Activated CD8-positive, alpha-beta memory T cell treated with anti-CD3 and anti-CD28 coated beads, Interleukin-2, amount 10 ng/mL, durations not matched to agents 7 days and 5 days (primary cell): Measurements from ENCODE around the gene SMIM5. TPM values are rescaled to one million over a fixed set of nuclear protein-coding genes. Genes with fewer than 3 reads are reported as not detected.

ENCODE experiments used
- ATAC-seq: fragments of 150-1000 bp; cut with Tn5 transposase; one replicate; pipeline ENCODE4 v1.10.0; 2021; ENCODE audit warnings: moderate library complexity
- CTCF ChIA-PET: fragments of 350-600 bp; sonication (Branson Sonifier 250); formaldehyde crosslinking; loops from one replicate; lab custom pipeline; 2021; ENCODE audit warnings: antibody characterized with exemption; lab: Charles Lee
- DNase-seq: peaks from one replicate; pipeline ENCODE4 v3.0.0-alpha.2; 2020
- H3K27ac Mint-ChIP-seq: one replicate; pipeline ENCODE4 v1.8.0; 2021; ENCODE audit warnings: mild to moderate bottlenecking, mixed read lengths
- H3K27me3 Mint-ChIP-seq: one replicate; pipeline ENCODE4 v1.8.0; 2021; ENCODE audit warnings: mixed read lengths
- H3K36me3 Mint-ChIP-seq: one replicate; pipeline ENCODE4 v1.8.0; 2021; ENCODE audit warnings: mild to moderate bottlenecking, mixed read lengths
- H3K4me1 Mint-ChIP-seq: one replicate; pipeline ENCODE4 v1.8.0; 2021; ENCODE audit warnings: mixed read lengths
- H3K4me3 Mint-ChIP-seq: one replicate; pipeline ENCODE4 v1.8.0; 2021; ENCODE audit warnings: mild to moderate bottlenecking, moderate library complexity, mixed read lengths
- H3K9me3 Mint-ChIP-seq: one replicate; pipeline ENCODE4 v1.8.0; 2022; ENCODE audit warnings: low read depth, mixed read lengths
- total RNA-seq, 2 experiments: library from RNA; stranded (reverse); gene quantifications; one replicate each; pipeline ENCODE4 v1.2.3, GENCODE V29; 2021

SMIM5 gene
- total RNA-seq, 2 experiments from 2014 or later: 0.15 TPM; not detected in 1

DNA sequence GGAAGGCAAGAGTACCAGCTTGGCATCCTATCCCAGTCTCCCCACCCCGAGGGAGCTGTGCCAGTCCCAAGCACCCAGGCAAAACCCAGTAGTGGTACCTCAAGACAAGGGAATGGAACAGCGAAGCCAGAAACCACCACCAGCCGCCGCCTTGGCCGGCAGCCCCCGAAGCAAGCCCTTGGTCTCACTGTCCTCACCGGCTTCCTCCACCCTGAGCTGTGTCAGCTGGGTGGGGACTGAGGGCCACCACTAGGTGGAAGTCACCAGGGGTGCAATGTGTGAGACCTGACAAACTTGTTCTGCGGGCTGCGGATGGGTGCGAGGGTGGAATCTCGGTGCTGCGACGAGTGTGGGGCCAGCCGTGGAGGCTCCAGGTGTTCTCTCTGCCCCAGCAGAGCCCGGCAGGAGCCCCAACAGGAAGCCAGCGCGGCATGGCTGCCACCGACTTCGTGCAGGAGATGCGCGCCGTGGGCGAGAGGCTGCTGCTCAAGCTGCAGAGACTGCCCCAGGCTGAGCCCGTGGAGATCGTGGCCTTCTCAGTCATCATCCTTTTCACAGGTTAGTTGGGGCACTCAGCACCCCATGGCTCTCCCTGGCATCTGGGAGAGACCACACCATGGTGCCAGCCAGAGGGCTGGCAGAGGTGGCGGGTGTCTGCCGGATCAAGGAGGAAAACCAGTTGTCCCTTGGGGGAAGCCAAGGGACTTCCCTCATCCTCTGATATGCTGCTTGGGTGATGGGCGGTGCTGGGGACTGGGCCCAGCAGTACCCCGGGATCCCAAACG is 6.7 kb downstream of the SMIM5 start:
- H3K27me3 Mint-ChIP-seq: no peaks in the 10 kb centered on the region
- no peaks in the 10 kb centered on the region for H3K36me3 Mint-ChIP-seq
- peaks cover 6% of the 10 kb centered on the region for H3K4me1 Mint-ChIP-seq
- H3K9me3 Mint-ChIP-seq: no peaks in the 10 kb centered on the region
- DNase-seq: no peak
- no peak overlapping the region for H3K27ac Mint-ChIP-seq
- no peak overlapping the region for H3K4me3 Mint-ChIP-seq
- ATAC-seq: no peak
- CTCF ChIA-PET: interaction anchor here (1.0 to 1.1 kb wide), 2 partner anchors 108 to 110 kb away, joined by 3 read pairs; no protein-coding TSS in a partner anchor

DNA sequence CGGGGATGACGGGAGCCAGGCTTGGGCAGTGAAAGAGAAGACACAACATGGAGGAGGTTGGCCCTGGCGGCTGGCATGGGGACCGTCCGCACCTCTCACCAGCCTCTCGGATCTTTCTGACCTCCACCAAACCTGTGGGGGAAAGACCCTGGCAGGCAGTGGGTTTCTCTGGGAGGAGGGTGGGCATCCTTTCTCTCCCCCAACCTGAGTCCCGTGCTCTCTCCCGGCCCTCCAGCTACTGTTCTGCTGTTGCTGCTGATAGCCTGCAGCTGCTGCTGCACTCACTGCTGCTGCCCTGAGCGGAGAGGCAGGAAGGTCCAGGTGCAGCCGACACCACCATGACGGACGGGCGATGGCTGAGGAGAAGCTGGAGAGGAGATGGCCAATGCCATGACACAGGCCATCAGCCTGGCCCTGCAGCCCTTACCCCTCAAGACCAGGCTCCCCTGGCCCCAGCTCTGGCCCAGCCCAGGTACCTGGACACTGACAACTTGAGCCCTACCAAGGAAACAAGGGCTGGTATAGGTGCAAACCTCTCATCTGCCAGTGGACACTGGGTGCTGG is 7.4 kb downstream of the SMIM5 start:
- H3K4me3 Mint-ChIP-seq: no peak overlapping the region
- H3K9me3 Mint-ChIP-seq: no peaks in the 10 kb centered on the region
- DNase-seq: no peak
- no peak overlapping the region for H3K27ac Mint-ChIP-seq
- no peaks in the 10 kb centered on the region for H3K27me3 Mint-ChIP-seq
- H3K36me3 Mint-ChIP-seq: no peaks in the 10 kb centered on the region
- CTCF ChIA-PET: interaction anchor here (1.1 to 6.6 kb wide), 4 partner anchors 7 to 113 kb away, joined by 3 to 80 read pairs (median 4); partner anchors contain the start of gene SMIM5
- peaks cover 11% of the 10 kb centered on the region for H3K4me1 Mint-ChIP-seq
- ATAC-seq: no peak

DNA sequence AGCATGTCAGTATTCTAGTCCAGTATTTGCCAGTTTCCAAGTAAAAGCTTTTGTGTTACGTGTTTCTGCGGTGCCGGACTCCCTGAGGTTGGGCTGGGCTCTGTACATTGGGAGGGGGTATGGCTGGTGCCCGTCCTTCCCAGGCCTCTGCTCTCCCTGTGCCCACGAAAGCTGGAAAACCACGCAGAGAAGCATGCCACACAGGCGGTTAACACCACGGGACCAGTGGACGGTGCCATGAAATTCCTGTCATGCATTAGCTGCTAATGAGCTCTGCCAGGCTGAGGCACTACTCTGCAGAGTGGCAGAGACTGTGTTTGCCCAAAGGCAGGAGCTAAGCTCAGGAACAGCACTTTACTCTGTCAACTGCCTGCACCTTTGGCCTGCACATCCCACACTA is 8.1 kb downstream of the SMIM5 start:
- ATAC-seq (no peak), DNase-seq (no peak)
- H3K27ac Mint-ChIP-seq: no peak overlapping the region
- H3K4me3 Mint-ChIP-seq: no peak overlapping the region
- H3K9me3 Mint-ChIP-seq: no peaks in the 10 kb centered on the region
- H3K36me3 Mint-ChIP-seq: no peaks in the 10 kb centered on the region
- CTCF ChIA-PET: interaction anchor here (1.1 to 6.6 kb wide), 4 partner anchors 8 to 112 kb away, joined by 3 to 80 read pairs (median 4); partner anchors contain the start of gene SMIM5
- H3K27me3 Mint-ChIP-seq: no peaks in the 10 kb centered on the region
- peaks cover 18% of the 10 kb centered on the region for H3K4me1 Mint-ChIP-seq

DNA sequence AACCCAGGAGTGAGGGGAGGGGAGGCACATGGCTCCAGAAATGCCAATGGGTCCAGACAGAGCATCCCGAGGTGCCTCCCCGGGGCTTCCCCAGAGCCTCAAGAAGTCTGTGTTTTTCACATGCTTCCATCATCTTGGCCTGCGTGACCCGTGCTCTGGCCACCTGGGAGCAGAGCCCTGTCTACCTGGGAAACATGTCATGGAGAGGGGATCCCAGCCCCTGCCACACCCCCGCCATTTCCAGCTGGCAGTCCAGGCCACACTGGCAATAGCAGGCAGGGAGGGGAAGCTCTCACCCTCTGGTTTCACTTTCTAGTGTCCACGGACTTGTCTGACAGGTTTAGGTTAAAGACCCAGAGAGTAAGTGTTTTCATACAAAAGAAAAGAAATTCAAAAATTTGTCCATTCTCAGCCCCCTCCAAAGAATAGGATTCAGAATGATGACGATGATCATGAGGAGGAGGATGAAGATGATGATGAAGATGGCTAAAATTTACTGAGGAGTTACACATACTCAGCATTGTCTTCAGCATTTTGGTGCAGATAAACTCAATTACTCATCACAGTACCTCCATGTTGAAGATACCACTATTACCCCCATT is 9.0 kb downstream of the SMIM5 start:
- no peak overlapping the region for H3K27ac Mint-ChIP-seq
- H3K4me1 Mint-ChIP-seq: peaks cover 21% of the 10 kb centered on the region
- no peak for ATAC-seq
- CTCF ChIA-PET: interaction anchor here (0.7 to 6.6 kb wide), 4 partner anchors 9 to 107 kb away, joined by 3 to 80 read pairs (median 4); partner anchors contain the start of gene SMIM5
- no peak overlapping the region for H3K4me3 Mint-ChIP-seq
- H3K9me3 Mint-ChIP-seq: no peaks in the 10 kb centered on the region
- DNase-seq: no peak
- H3K36me3 Mint-ChIP-seq: no peaks in the 10 kb centered on the region
- no peaks in the 10 kb centered on the region for H3K27me3 Mint-ChIP-seq

DNA sequence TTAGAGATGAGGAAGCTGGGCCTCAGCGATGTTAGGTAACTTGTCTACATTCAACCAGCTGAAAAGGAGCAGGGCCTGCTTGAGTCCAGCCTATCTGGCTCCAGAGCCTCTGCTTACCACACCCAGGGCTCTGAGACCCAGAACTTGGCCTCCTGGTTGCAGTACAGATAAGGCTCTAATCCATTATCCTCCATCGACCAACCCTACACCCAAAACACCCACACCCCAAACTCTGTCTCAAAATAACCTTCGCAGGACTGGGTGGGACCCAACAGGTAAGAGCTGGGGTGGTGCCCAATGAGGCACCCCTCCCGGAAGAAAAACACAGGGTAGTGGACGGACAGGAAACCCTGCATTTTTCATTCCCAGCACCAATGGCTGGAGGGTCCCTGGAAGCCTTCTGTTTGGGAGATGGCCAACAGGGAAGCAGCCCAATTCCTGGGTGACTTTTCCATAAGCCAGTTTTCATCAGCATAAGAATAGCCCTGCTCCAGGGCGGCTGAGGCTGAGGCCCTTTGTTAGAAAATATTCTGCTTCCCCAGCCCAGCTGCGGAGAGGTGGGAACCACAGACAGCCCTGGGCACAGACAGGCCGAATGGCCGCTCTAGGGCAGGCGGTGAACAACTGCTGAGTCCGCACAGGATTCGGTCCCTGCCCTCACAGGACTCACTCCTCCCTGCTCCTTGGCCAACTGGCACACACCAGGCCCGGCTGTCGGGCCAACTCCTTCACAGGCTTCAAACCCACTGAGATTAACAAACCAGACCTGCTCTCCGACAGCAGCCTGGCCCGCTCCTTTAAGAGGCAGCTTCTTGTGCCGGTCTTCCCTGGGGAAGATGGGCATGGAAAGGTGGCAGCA is 9.8 kb downstream of the SMIM5 start:
- CTCF ChIA-PET: interaction anchor here (0.7 to 6.6 kb wide), 5 partner anchors 10 to 107 kb away, joined by 3 to 80 read pairs (median 10); partner anchors contain the start of gene SMIM5
- no peak overlapping the region for H3K27ac Mint-ChIP-seq
- no peaks in the 10 kb centered on the region for H3K9me3 Mint-ChIP-seq
- H3K4me1 Mint-ChIP-seq: peaks cover 21% of the 10 kb centered on the region
- no peak for ATAC-seq
- no peaks in the 10 kb centered on the region for H3K27me3 Mint-ChIP-seq
- no peak for DNase-seq
- no peaks in the 10 kb centered on the region for H3K36me3 Mint-ChIP-seq
- H3K4me3 Mint-ChIP-seq: no peak overlapping the region

DNA sequence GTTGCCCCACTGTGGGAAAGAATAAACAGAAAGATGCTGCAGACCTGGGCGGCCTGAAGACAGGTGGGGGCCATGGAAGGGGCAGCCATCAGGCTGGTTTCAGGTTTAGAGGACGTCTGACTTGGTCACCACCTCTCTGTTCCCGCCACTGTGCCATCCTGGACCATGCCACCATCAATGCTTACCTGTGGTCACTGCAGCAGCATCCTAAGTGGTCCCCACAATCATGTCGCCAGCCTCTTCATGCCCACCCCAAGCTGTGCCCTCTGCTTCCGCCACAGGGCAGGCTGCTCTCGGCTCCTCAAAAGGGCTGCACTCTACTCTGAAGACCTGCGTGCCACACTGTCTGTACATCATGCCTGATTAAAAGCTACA is 10.4 kb downstream of the SMIM5 start:
- Mint-ChIP-seq H3K4me3 (no peak overlapping the region), H3K27ac (no peak overlapping the region), H3K36me3 (no peaks in the 10 kb centered on the region), H3K4me1 (peaks cover 21% of the 10 kb centered on the region), H3K27me3 (no peaks in the 10 kb centered on the region), H3K9me3 (no peaks in the 10 kb centered on the region)
- CTCF ChIA-PET: interaction anchor here (1.1 to 6.6 kb wide), 5 partner anchors 9 to 107 kb away, joined by 3 to 80 read pairs (median 19); partner anchors contain the start of gene SMIM5
- DNase-seq: no peak
- ATAC-seq: no peak

DNA sequence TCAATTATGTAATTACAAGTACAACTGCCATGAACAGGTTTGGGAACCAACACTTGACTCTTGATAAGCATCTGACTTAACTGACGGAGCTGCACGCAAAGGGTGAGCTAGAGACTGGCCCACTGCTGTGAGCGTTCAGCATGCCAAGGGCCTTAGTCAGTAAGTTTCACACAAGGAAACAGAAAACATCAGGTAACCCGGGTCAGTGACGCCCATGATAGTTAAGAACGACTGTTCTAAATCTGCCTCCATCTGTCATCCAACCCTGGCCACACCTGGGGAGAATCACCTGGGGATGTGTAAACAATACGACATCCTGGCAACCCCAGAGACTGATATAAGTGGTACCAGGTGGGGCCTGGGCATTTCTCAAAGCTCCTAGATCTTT is 12.3 kb downstream of the SMIM5 start:
- no peak overlapping the region for H3K4me3 Mint-ChIP-seq
- CTCF ChIA-PET: interaction anchor here (0.6 to 6.6 kb wide), 9 partner anchors 8 to 258 kb away, joined by 3 to 80 read pairs (median 10); partner anchors contain the start of gene SMIM5
- peaks cover 21% of the 10 kb centered on the region for H3K4me1 Mint-ChIP-seq
- ATAC-seq (no peak), DNase-seq (no peak)
- no peaks in the 10 kb centered on the region for H3K36me3 Mint-ChIP-seq
- peak overlapping the region; percentile 86 for H3K27ac Mint-ChIP-seq
- no peaks in the 10 kb centered on the region for H3K9me3 Mint-ChIP-seq
- no peaks in the 10 kb centered on the region for H3K27me3 Mint-ChIP-seq

DNA sequence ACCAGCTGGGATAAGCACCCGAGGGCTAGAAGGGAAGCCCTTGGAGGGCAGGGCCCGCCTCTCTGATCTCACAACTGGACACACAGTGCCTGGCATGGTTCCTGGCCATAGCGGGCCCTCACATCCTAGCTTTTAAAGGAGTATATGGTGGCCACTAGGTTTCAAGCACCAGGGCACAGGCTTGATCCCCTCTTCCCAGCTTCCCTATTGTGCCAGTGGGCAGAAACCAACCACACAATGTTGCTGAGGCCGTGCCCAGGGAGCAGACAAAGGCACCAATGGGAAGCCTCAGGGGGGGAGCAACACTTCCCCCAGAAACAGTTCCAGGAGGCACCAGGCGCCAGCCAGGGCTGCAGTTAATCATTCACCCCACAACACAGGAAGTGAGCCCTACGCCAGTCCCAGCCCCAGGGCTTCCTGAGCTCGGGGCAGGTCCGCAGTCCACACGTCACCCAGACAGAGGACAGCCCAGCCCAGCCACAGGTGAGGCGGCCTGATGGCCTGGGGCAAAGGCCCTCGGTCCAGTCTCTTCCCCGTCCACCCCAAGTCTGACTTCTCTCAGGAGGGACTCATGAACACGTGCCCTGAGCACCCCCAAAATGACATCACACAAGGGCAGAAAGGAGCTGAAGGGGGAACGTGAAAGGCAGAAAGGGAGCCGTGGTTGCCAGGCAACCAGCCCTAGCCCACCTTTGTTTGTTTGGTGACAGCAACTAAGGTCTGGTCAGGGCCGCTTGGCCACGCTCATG is 12.8 kb downstream of the SMIM5 start:
- ATAC-seq: peak; percentile 92
- no peaks in the 10 kb centered on the region for H3K9me3 Mint-ChIP-seq
- peak; percentile 57 for DNase-seq
- H3K36me3 Mint-ChIP-seq: peaks cover 1% of the 10 kb centered on the region
- H3K27ac Mint-ChIP-seq: peak overlapping the region; percentile 86
- H3K27me3 Mint-ChIP-seq: no peaks in the 10 kb centered on the region
- CTCF ChIA-PET: interaction anchor here (1.0 to 6.6 kb wide), 7 partner anchors 13 to 108 kb away, joined by 3 to 80 read pairs (median 19); partner anchors contain the start of gene SMIM5
- H3K4me3 Mint-ChIP-seq: no peak overlapping the region
- peaks cover 21% of the 10 kb centered on the region for H3K4me1 Mint-ChIP-seq

DNA sequence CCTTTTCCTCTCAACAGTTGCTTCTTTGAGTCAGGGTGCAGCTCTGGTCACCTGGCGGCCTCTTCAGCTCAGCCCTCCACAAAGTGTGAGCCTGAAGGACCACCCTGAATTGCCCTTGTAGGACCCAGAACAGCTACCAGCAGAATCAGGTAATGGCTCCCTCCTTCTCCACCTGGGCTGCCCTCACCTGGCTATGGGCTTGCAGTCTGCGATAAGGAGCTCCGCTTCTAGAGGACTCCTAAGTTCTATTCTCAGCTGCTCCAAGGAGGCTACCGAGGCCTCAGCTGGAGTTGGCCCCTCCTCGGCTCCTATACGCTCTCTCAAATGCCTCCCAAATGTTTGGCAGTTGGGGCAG is 13.4 kb downstream of the SMIM5 start:
- Mint-ChIP-seq H3K9me3 (no peaks in the 10 kb centered on the region), H3K27me3 (no peaks in the 10 kb centered on the region), H3K27ac (peak overlapping the region; percentile 36), H3K36me3 (peaks cover 1% of the 10 kb centered on the region), H3K4me1 (peaks cover 21% of the 10 kb centered on the region), H3K4me3 (no peak overlapping the region)
- no peak for ATAC-seq
- DNase-seq: no peak
- CTCF ChIA-PET: interaction anchor here (1.4 to 6.6 kb wide), 5 partner anchors 13 to 107 kb away, joined by 6 to 80 read pairs (median 19); partner anchors contain the start of gene SMIM5

DNA sequence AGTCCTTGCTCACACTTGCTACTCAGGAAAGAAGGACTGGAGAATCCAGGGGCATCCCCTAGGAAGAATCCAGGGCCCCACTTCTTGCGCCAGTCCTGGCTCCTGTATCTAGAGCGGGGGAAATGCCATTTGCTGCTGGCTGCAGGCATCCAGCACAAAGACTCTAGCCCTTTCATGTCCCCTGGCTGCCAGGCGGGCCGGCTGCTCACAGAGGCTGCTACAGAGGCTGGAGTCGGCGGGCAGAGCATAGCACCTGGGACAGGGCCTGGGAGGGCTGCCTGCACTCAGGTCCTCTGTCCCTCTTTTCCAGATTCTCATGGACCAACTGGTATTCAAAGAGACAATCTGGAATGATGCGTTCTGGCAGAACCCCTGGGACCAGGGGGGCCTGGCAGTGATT is 13.8 kb downstream of the SMIM5 start:
- H3K27me3 Mint-ChIP-seq: no peaks in the 10 kb centered on the region
- H3K4me3 Mint-ChIP-seq: no peak overlapping the region
- H3K4me1 Mint-ChIP-seq: peaks cover 21% of the 10 kb centered on the region
- ATAC-seq (no peak), DNase-seq (no peak)
- peak overlapping the region; percentile 36 for H3K27ac Mint-ChIP-seq
- no peaks in the 10 kb centered on the region for H3K9me3 Mint-ChIP-seq
- CTCF ChIA-PET: interaction anchor here (3.3 to 6.6 kb wide), 3 partner anchors 14 to 103 kb away, joined by 19 to 80 read pairs (median 22); partner anchors contain the start of gene SMIM5
- peaks cover 1% of the 10 kb centered on the region for H3K36me3 Mint-ChIP-seq

DNA sequence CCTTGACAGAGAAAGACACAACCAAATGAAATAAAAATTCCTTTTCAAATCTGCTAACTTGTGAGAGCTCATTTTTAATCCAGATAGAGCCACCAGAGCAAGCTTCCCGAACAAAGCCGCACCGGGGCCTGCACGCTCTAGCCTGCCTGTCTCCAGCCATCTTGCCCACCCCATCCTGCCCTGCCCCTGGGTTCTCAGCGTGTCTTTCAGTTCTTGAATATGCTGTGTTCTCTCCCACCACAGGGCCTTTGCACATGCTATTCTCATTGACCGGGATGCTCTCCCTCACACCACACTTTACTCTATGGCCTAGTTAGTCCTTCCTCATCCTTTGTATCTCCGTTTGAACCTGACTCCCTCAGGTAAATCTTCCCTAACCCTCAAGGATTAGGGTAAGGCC is 14.7 kb downstream of the SMIM5 start:
- no peaks in the 10 kb centered on the region for H3K9me3 Mint-ChIP-seq

DNA sequence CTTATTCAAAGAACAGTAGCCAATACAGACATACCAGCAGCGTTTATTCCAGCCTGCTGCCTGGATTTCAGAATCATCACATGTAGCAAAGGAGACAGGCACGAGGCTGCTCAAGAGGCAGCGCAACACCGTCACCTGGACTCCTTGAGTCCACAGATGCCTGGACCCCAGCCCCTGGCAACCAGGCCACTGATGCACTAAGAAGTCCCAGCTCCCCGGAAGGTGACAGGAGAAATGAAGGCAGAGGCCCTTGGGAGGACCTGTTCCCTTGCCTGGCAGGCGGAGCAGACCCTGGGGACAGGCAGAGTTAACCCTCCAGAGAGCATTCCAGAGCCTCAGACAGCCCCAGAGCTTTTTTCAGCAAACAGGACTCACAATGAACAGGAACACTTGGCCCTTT is 16.5 kb downstream of the SMIM5 start:
- DNase-seq (no peak), ATAC-seq (no peak)
- H3K9me3 Mint-ChIP-seq: no peaks in the 10 kb centered on the region
- no peaks in the 10 kb centered on the region for H3K27me3 Mint-ChIP-seq
- H3K4me1 Mint-ChIP-seq: peaks cover 19% of the 10 kb centered on the region
- CTCF ChIA-PET: interaction anchor here (1.1 to 9.7 kb wide), 5 partner anchors 16 to 101 kb away, joined by 3 to 114 read pairs (median 5); partner anchors contain the start of gene SMIM5
- H3K36me3 Mint-ChIP-seq: peaks cover 1% of the 10 kb centered on the region
- H3K4me3 Mint-ChIP-seq: no peak overlapping the region
- H3K27ac Mint-ChIP-seq: no peak overlapping the region

More for the DNA sequence above, 14.7 kb downstream of the SMIM5 start:
- ATAC-seq (no peak), DNase-seq (no peak)
- Mint-ChIP-seq H3K36me3 (peaks cover 1% of the 10 kb centered on the region), H3K27ac (peak overlapping the region; percentile 67), H3K4me3 (no peak overlapping the region), H3K4me1 (peaks cover 17% of the 10 kb centered on the region), H3K27me3 (no peaks in the 10 kb centered on the region)
- CTCF ChIA-PET: interaction anchor here (1.0 kb wide), 2 partner anchors 15 to 106 kb away, joined by 4 to 6 read pairs; no protein-coding TSS in a partner anchor
